GM12878 (cell line): ENCODE data around the gene GALK2. TPM values are rescaled to one million over a fixed set of nuclear protein-coding genes. Genes with fewer than 3 reads are reported as not detected.
A peak's percentile ranks its signal among the peaks of the same experiment; 100 is the strongest.

ENCODE experiments used
- ATAC-seq: fragments of 200-7000 bp; cut with Tn5 transposase; 3 replicates; pipeline ENCODE4 v1.9.1; 2020; ENCODE audit warnings: mild to moderate bottlenecking, moderate library complexity
- BruUV-seq: library from RNA; stranded (reverse); fragments of 400-500 nt; replicated peaks from 2 replicates; lab custom pipeline; 2021; lab: Mats Ljungman, UMichigan
- CTCF ChIA-PET: fragments of 300-600 bp; sonication (Branson Sonifier 250); formaldehyde crosslinking; extraction: SDS; loops from one replicate; lab custom pipeline; 2021; ENCODE audit warnings: inconsistent platforms; lab: Yijun Ruan, JAX
- POLR2A ChIA-PET: fragments of 350-600 bp; formaldehyde crosslinking; extraction: SDS; loops from one replicate; lab custom pipeline; 2021; ENCODE audit warnings: inconsistent platforms; lab: Charles Lee
- RAD21 ChIA-PET: fragments of 300-600 bp; sonication (Branson Sonifier 250); formaldehyde crosslinking; loops from one replicate; lab custom pipeline; 2023; ENCODE audit warnings: antibody characterized with exemption; ENCODE audit not compliant: unreplicated experiment; lab: Charles Lee
- SMC1A ChIA-PET: fragments of 300-600 bp; sonication (Branson Sonifier 250); formaldehyde crosslinking; loops from one replicate; lab custom pipeline; 2023; ENCODE audit not compliant: unreplicated experiment, uncharacterized antibody; lab: Charles Lee
- DNase-seq: peaks from one replicate; pipeline ENCODE4 v3.0.0-alpha.2; 2011; ENCODE audit warnings: low read depth, low spot score
- FAIRE-seq: peaks from 3 replicates; lab custom pipeline; 2011; peaks lifted over from hg19 to GRCh38; lab: Jason Lieb, UNC
- H2AFZ ChIP-seq: 2 replicates; pipeline ENCODE4 v1.6.0; 2011; ENCODE audit warnings: low read depth, low read length, control low read depth; ENCODE audit not compliant: control insufficient read depth
- H3K27ac ChIP-seq: 2 replicates; pipeline ENCODE4 v1.5.1; 2011; ENCODE audit warnings: control low read depth; ENCODE audit not compliant: control insufficient read depth, insufficient read depth
- H3K27me3 ChIP-seq, 2 experiments: replicated peaks in 1 of 2; 2 replicates each; pipeline versions ENCODE4 v1.6.0 to v1.6.1; 2011; ENCODE audit warnings: low read length in 1 of 2; ENCODE audit not compliant: control insufficient read depth in 2 of 2, insufficient read depth in 2 of 2
- H3K36me3 ChIP-seq, 2 experiments: 2 replicates each; pipeline ENCODE4 v1.5.1; 2011; ENCODE audit warnings: low read length in 1 of 2; ENCODE audit not compliant: control insufficient read depth in 2 of 2, insufficient read depth in 2 of 2
- H3K4me1 ChIP-seq: 2 replicates; pipeline ENCODE4 v1.6.1; 2011; ENCODE audit warnings: mild to moderate bottlenecking, low read length, moderate library complexity, mixed read lengths; ENCODE audit not compliant: control insufficient read depth, insufficient read depth
- H3K4me2 ChIP-seq: 2 replicates; pipeline ENCODE4 v1.6.0; 2011; ENCODE audit warnings: control low read depth; ENCODE audit not compliant: control insufficient read depth, insufficient read depth
- H3K4me3 ChIP-seq: fragments of 200-600 bp; sonication (generic); 2 replicates; pipeline ENCODE4 v1.5.1; 2016
- H3K79me2 ChIP-seq: 2 replicates; pipeline ENCODE4 v1.6.0; 2011; ENCODE audit warnings: low read length; ENCODE audit not compliant: control insufficient read depth, insufficient read depth
- H3K9ac ChIP-seq: 2 replicates; pipeline ENCODE4 v1.8.0; 2011; ENCODE audit warnings: low read length, control low read depth, mixed read lengths; ENCODE audit not compliant: control insufficient read depth, insufficient read depth
- H3K9me3 ChIP-seq: replicated peaks from 3 replicates; pipeline ENCODE4 v1.5.1; 2011; ENCODE audit warnings: mild to moderate bottlenecking, low read length; ENCODE audit not compliant: control insufficient read depth, insufficient read depth
- H4K20me1 ChIP-seq: 2 replicates; pipeline ENCODE4 v1.6.0; 2011; ENCODE audit not compliant: control insufficient read depth, insufficient read depth
- CEBPZ ChIP-seq: fragments of 150-350 bp; IDR thresholded peaks from 2 replicates; pipeline ENCODE4 v1.6.1; 2016; ENCODE audit warnings: low read depth, low read length
- FOXM1 ChIP-seq: IDR thresholded peaks from 2 replicates; pipeline ENCODE4 v1.6.1; 2012; ENCODE audit warnings: low read depth, mild to moderate bottlenecking, inconsistent platforms, low read length, moderate library complexity
- MEF2B ChIP-seq: fragments of 450-650 bp; IDR thresholded peaks from 2 replicates; pipeline ENCODE4 v1.6.1; 2018; ENCODE audit warnings: mild to moderate bottlenecking, moderate library complexity; ENCODE audit not compliant: partially characterized antibody, poor library complexity, severe bottlenecking
- MXI1 ChIP-seq: fragments of 150-350 bp; IDR thresholded peaks from 2 replicates; pipeline ENCODE4 v1.6.1; 2011; ENCODE audit warnings: low read depth, mild to moderate bottlenecking, inconsistent platforms, low read length, improper control_type of control experiment
- MYB ChIP-seq: fragments of 150-350 bp; IDR thresholded peaks from 2 replicates; pipeline ENCODE4 v1.6.1; 2014; ENCODE audit warnings: mild to moderate bottlenecking, low read depth, low read length, borderline replicate concordance
- NRF1 ChIP-seq: conservative IDR thresholded peaks from 2 replicates; pipeline ENCODE4 v1.6.1; 2011; ENCODE audit warnings: mild to moderate bottlenecking, low read depth, low read length, improper control_type of control experiment
- SP1 ChIP-seq: IDR thresholded peaks from one replicate; pipeline ENCODE4 v1.6.1; 2011; ENCODE audit warnings: low read depth, low read length
- STAT1 ChIP-seq: fragments of 450-650 bp; conservative IDR thresholded peaks from 2 replicates; pipeline ENCODE4 v1.6.1; 2014; ENCODE audit warnings: antibody characterized with exemption, mild to moderate bottlenecking
- SUZ12 ChIP-seq: fragments of 200-600 bp; sonication (generic); IDR thresholded peaks from one replicate; pipeline ENCODE4 v1.6.1; 2018; ENCODE audit warnings: antibody characterized with exemption, mild to moderate bottlenecking; ENCODE audit not compliant: unreplicated experiment
- WGBS: methylation state at CpG from one replicate; pipeline ENCODE4 v1.1.6; 2016; ENCODE audit warnings: low lambda C conversion rate; ENCODE audit not compliant: insufficient replicate concordance, insufficient coverage; ENCODE audit errors: missing lambda C conversion rate; 5-methylcytosine and 5-hydroxymethylcytosine counted together
- in situ Hi-C: fragments of 300-500 bp; cut with MboI; formaldehyde crosslinking; loops from 9 replicates; pipeline ENCODE4 v1.14.3; 2018; ENCODE audit warnings: mixed read lengths
- intact Hi-C: fragments of 100-400 bp; cut with micrococcal nuclease; formaldehyde crosslinking; loops from one replicate; pipeline ENCODE4 v1.14.2; 2022; ENCODE audit not compliant: unreplicated experiment
- polyA plus RNA-seq, 11 experiments: library from polyadenylated mRNA; depleted of rRNA in 4 of 11; unstranded in 6 of 11; stranded (reverse) in 5 of 11; fragments of >200 nt; fragmentation: Nextera tagmentation in 4 of 11; fragmentation: Illumina TruSeq in 1 of 11; extraction: Ambion mirVana in 4 of 11; extraction: Trizol in 1 of 11; gene quantifications; 1 replicate in 1 of 11; 2 replicates in 10 of 11; pipeline versions ENCODE4 v1.2.1 to v1.2.3, GENCODE V29; 2011 to 2016; ENCODE audit warnings: inconsistent platforms in 2 of 11, missing spikeins in 2 of 11, low read depth in 1 of 11
- total RNA-seq, 4 experiments: library from RNA; depleted of rRNA in 3 of 4; stranded (reverse); fragments of >200 nt in 3 of 4; fragmentation: Illumina TruSeq in 1 of 4; extraction: Trizol in 1 of 4; gene quantifications; 2 replicates each; pipeline versions ENCODE4 v1.2.1 to v1.2.3, GENCODE V29; 2013 to 2021

GALK2 gene
- total and polyA plus RNA-seq, 10 of the 15 experiments (the other 5 are each of a cell fraction or from before 2014, with no cell fraction given) = 11.9 to 26.7 (median 15.4) TPM

DNA sequence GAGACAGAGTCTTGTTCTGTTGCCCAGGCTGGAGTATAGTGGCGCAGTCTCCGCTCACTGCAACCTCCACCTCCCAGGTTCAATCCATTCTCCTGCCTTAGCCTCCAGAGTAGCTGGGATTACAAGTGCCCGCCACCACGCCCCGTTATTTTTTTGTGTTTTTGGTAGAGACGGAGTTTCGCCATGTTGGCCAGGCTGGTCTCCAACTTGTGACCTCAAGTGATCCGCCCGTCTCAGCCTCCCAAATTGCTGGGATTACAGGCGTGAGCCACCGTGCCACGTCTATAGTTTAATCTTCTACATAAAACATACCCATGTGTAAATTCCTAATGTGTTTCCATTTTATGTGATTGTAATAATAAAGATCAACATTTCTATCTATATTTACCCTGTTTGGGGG lies 1.7 kb downstream of the GALK2 start:
- Histone ChIP-seq H2AFZ (no peak overlapping the region), H3K79me2 (no peaks in the 10 kb centered on the region; the same call in none of the 2 replicates), H3K36me3 (no peaks in the 10 kb centered on the region), H3K27ac (no peak overlapping the region), H3K4me3 (no peak overlapping the region), H3K9ac (no peak overlapping the region), H3K27me3 (no peaks in the 10 kb centered on the region), H3K4me2 (peak overlapping the region; percentile 65; the same call in 1 of the 2 replicates), H3K9me3 (no peaks in the 10 kb centered on the region; the same call in 2 of the 3 replicates), H4K20me1 (no peaks in the 10 kb centered on the region), H3K4me1 (no peaks in the 10 kb centered on the region)
- intact Hi-C loops = no loop called here
- RAD21 ChIA-PET = no interaction called here
- DNase-seq = no peak
- SMC1A ChIA-PET = no interaction called here
- over 99% methylated on average over 12 of the region's 12 CpGs for WGBS
- no TSS peak for BruUV-seq
- POLR2A ChIA-PET = no interaction called here
- CTCF ChIA-PET = no interaction called here
- TF ChIP-seq SP1 (no peak), CEBPZ (no peak), MYB (no peak), MXI1 (no peak), STAT1 (no peak), MEF2B (no peak), SUZ12 (no peak), NRF1 (no peak), FOXM1 (no peak)
- TF ChIP-seq, all 136 proteins: peak for 0
- ATAC-seq = no peak
- no peak for FAIRE-seq
- in situ Hi-C loops = loop anchor here (25.0 kb wide), 1 partner anchor 809 kb away; no protein-coding TSS in a partner anchor
